ENCODE measurements around the gene ABCA1. TPM values are rescaled to one million over a fixed set of nuclear protein-coding genes. Genes with fewer than 3 reads are reported as not detected.

Gene ABCA1
- total RNA-seq, 4 donors from 2014 or later, result 24.5 to 89.1 (median 48.5) TPM

DNA sequence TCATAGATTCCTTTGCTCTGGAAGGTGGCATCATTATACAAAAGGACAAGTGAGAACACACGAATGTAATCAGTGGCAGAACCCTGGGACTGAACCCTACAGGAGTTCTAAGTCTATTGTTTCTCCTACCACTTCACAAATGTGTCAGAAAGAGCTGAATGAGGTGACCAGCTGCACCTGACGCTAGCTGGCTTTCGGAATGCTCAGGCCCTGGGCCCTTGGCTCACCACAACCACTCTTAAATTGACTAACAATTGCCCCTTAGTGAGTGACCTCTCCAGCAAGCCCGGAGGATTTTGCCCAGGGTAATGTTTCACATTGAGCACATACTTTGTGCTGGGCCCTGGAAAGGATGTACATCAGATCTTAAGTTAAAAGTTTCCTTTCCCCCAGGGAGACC, 41.2 kb upstream of the ABCA1 start:
- no peak for DNase-seq (ENCODE audit: low spot score in 2 of 2)
- Histone ChIP-seq H3K4me1 (peaks cover 31% of the 10 kb centered on the region), H3K27me3 (no peaks in the 10 kb centered on the region), H3K9me3 (no peaks in the 10 kb centered on the region), H3K27ac (peak overlapping the region; percentile 96), H3K4me3 (peak overlapping the region; percentile 82), H3K36me3 (no peaks in the 10 kb centered on the region)
- 51% methylated on average over 4 of the region's 4 CpGs for WGBS
- TF ChIP-seq EP300 (IDR thresholded peaks at IDR 0.05) (no peak), POLR2A (IDR thresholded peaks at IDR 0.05) (no peak), CTCF (IDR thresholded peaks at IDR 0.05) (no peak), POLR2AphosphoS5 (IDR thresholded peaks at IDR 0.05) (no peak)

- DNase-seq (ENCODE audit: low spot score in 2 of 2), result peak; percentile 93
- WGBS, result 2% methylated on average over 49 of the region's 50 CpGs
- H3K9me3 ChIP-seq, result no peaks in the 10 kb centered on the region
- peak overlapping the region; percentile 96 for H3K27ac ChIP-seq
- peak overlapping the region; percentile 82 for H3K4me3 ChIP-seq
- H3K27me3 ChIP-seq, result no peaks in the 10 kb centered on the region
- TF ChIP-seq CTCF (IDR thresholded peaks at IDR 0.05) (no peak), EP300 (IDR thresholded peaks at IDR 0.05) (peak; percentile 58), POLR2AphosphoS5 (IDR thresholded peaks at IDR 0.05) (peak in 2 of 3 donors; percentile 76 to 82)
- H3K4me1 ChIP-seq, result peaks cover 31% of the 10 kb centered on the region
- H3K36me3 ChIP-seq, result no peaks in the 10 kb centered on the region
These were observed 40.3 kb upstream of the ABCA1 start for GRCh38 chr9:104968025-104968982.

DNA sequence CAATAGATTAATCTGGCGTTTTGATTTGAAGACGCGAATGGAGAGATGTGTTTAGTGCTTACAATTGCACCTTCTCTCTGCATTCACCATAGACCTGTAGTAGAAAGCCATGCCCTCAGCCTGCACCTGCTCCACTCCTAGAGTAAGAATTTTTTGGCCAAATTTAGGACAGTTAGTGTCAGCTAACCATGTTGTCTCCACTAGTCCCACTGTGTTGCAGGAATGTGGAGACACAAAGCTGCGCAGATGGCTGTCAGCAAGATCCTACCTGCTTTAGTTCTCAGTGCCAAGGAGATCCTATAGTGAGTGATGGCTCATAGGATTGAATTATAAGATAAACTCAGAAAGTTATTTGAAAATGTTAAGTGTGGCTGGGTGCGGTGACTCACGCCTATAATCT, 35.1 kb upstream of the ABCA1 start:
- TF ChIP-seq POLR2A (IDR thresholded peaks at IDR 0.05) (no peak), EP300 (IDR thresholded peaks at IDR 0.05) (no peak), CTCF (IDR thresholded peaks at IDR 0.05) (no peak), POLR2AphosphoS5 (IDR thresholded peaks at IDR 0.05) (no peak)
- Histone ChIP-seq H3K4me3 (no peak overlapping the region), H3K36me3 (no peaks in the 10 kb centered on the region), H3K4me1 (peaks cover 19% of the 10 kb centered on the region), H3K27me3 (no peaks in the 10 kb centered on the region), H3K27ac (no peak overlapping the region), H3K9me3 (no peaks in the 10 kb centered on the region)
- 75% methylated on average over 6 of the region's 6 CpGs for WGBS
- DNase-seq (ENCODE audit: low spot score in 2 of 2), result no peak

GRCh38 chr9:104961701-104962359, 33.9 kb upstream of the ABCA1 start:
- Histone ChIP-seq H3K27me3 (no peaks in the 10 kb centered on the region), H3K27ac (peak overlapping the region; percentile 67), H3K4me3 (no peak overlapping the region), H3K9me3 (no peaks in the 10 kb centered on the region), H3K4me1 (peaks cover 16% of the 10 kb centered on the region), H3K36me3 (no peaks in the 10 kb centered on the region)
- TF ChIP-seq POLR2A (IDR thresholded peaks at IDR 0.05) (no peak), CTCF (IDR thresholded peaks at IDR 0.05) (no peak), POLR2AphosphoS5 (IDR thresholded peaks at IDR 0.05) (no peak), EP300 (IDR thresholded peaks at IDR 0.05) (no peak)
- WGBS, result 42% methylated on average over 6 of the region's 6 CpGs
- DNase-seq (ENCODE audit: low spot score in 2 of 2), result no peak

DNA sequence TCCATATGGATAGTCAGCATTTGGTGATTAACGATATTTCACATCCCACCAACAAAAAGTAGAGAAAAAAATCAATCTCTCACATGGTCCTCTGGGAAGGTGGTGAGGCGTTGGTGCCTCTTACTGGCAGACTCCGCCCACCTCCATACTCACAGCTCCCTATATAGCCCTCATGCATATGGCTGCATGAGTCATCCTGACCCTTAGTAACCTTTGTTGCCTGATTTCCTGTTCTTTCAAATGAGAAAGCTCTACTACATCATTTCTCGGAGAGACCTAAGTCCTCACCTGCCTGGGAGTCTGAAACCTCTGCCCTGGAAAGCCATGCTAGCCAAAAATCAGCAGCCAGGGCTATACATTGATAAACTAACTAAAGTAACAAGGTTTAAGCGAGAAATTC, 33.3 kb upstream of the ABCA1 start:
- 53% methylated on average over 5 of the region's 5 CpGs for WGBS
- no peaks in the 10 kb centered on the region for H3K27me3 ChIP-seq
- no peaks in the 10 kb centered on the region for H3K9me3 ChIP-seq
- DNase-seq (ENCODE audit: low spot score in 2 of 2), result no peak
- peaks cover 16% of the 10 kb centered on the region for H3K4me1 ChIP-seq
- H3K4me3 ChIP-seq, result no peak overlapping the region
- H3K36me3 ChIP-seq, result no peaks in the 10 kb centered on the region
- no peak for TF ChIP-seq POLR2A (IDR thresholded peaks at IDR 0.05)
- TF ChIP-seq CTCF (IDR thresholded peaks at IDR 0.05), result no peak
- peak overlapping the region; percentile 62 for H3K27ac ChIP-seq
